ENCODE results near the gene ACSS1. TPM values are rescaled to one million over a fixed set of nuclear protein-coding genes. Genes with fewer than 3 reads are reported as not detected.

The ACSS1 gene
- total RNA-seq, 1 donor from 2014 or later, result 19.5 TPM

- DNase-seq (ENCODE audit: low spot score in 2 of 2), result peak in 1 of 2 donors; percentile 35
- no peak overlapping the region for H3K27ac ChIP-seq
Measured at GRCh38 chr20:25018841-25019240, 39.1 kb downstream of the ACSS1 start.

GRCh38 chr20:25018425-25018824, 39.5 kb downstream of the ACSS1 start:
- no peak for TF ChIP-seq CTCF (IDR thresholded peaks at IDR 0.05)
- Histone ChIP-seq H3K36me3 (peaks cover 47 to 59% of the 10 kb centered on the region in 2 donors), H3K27ac (no peak overlapping the region), H3K9me3 (no peaks in the 10 kb centered on the region), H3K4me3 (no peak overlapping the region), H3K27me3 (no peaks in the 10 kb centered on the region), H3K4me1 (no peaks in the 10 kb centered on the region)
- peak in 1 of 2 donors; percentile 33 for DNase-seq (ENCODE audit: low spot score in 2 of 2)
- intact Hi-C loops (cut with DNase I), result no loop called here

More at GRCh38 chr20:25018841-25019240, 39.1 kb downstream of the ACSS1 start:
- no peak for TF ChIP-seq CTCF (IDR thresholded peaks at IDR 0.05)
- no peak overlapping the region for H3K4me3 ChIP-seq
- peaks cover 42 to 55% of the 10 kb centered on the region in 2 donors for H3K36me3 ChIP-seq
- H3K27me3 ChIP-seq, result no peaks in the 10 kb centered on the region
- intact Hi-C loops (cut with DNase I), result no loop called here
- H3K9me3 ChIP-seq, result no peaks in the 10 kb centered on the region
- H3K4me1 ChIP-seq, result no peaks in the 10 kb centered on the region

- TF ChIP-seq CTCF (IDR thresholded peaks at IDR 0.05), result no peak
- H3K27ac ChIP-seq, result no peak overlapping the region
- H3K27me3 ChIP-seq, result no peaks in the 10 kb centered on the region
- peak in 1 of 2 donors; percentile 53 for DNase-seq (ENCODE audit: low spot score in 2 of 2)
- no peaks in the 10 kb centered on the region for H3K9me3 ChIP-seq
- peaks cover 54 to 70% of the 10 kb centered on the region in 2 donors for H3K36me3 ChIP-seq
- no peak overlapping the region for H3K4me3 ChIP-seq
- no peaks in the 10 kb centered on the region for H3K4me1 ChIP-seq
- intact Hi-C loops (cut with DNase I), result no loop called here
Measured at GRCh38 chr20:25017257-25017803, 40.6 kb downstream of the ACSS1 start.

- H3K9me3 ChIP-seq, result no peaks in the 10 kb centered on the region
- no peaks in the 10 kb centered on the region for H3K4me1 ChIP-seq
- H3K27ac ChIP-seq, result no peak overlapping the region
- H3K4me3 ChIP-seq, result no peak overlapping the region
- DNase-seq (ENCODE audit: low spot score in 2 of 2), result peak in 1 of 2 donors; percentile 39
- H3K27me3 ChIP-seq, result no peaks in the 10 kb centered on the region
- no peak for TF ChIP-seq CTCF (IDR thresholded peaks at IDR 0.05)
- H3K36me3 ChIP-seq, result peaks cover 61 to 79% of the 10 kb centered on the region in 2 donors
- intact Hi-C loops (cut with DNase I), result no loop called here
Measured at GRCh38 chr20:25016471-25016870, 41.5 kb downstream of the ACSS1 start.

GRCh38 chr20:25015986-25016385, 42.0 kb downstream of the ACSS1 start:
- H3K27ac ChIP-seq, result no peak overlapping the region
- TF ChIP-seq CTCF (IDR thresholded peaks at IDR 0.05), result no peak
- H3K36me3 ChIP-seq, result peaks cover 66 to 84% of the 10 kb centered on the region in 2 donors
- H3K4me1 ChIP-seq, result no peaks in the 10 kb centered on the region
- H3K4me3 ChIP-seq, result no peak overlapping the region
- no peaks in the 10 kb centered on the region for H3K27me3 ChIP-seq
- intact Hi-C loops (cut with DNase I), result no loop called here
- DNase-seq (ENCODE audit: low spot score in 2 of 2), result no peak
- no peaks in the 10 kb centered on the region for H3K9me3 ChIP-seq

GRCh38 chr20:25014816-25015215, 43.1 kb downstream of the ACSS1 start:
- intact Hi-C loops (cut with DNase I), result no loop called here
- Histone ChIP-seq H3K4me3 (no peak overlapping the region), H3K27me3 (no peaks in the 10 kb centered on the region), H3K9me3 (no peaks in the 10 kb centered on the region), H3K36me3 (peaks cover 69 to 88% of the 10 kb centered on the region in 2 donors), H3K27ac (no peak overlapping the region), H3K4me1 (no peaks in the 10 kb centered on the region)
- peak in 1 of 2 donors; percentile 49 for DNase-seq (ENCODE audit: low spot score in 2 of 2)
- no peak for TF ChIP-seq CTCF (IDR thresholded peaks at IDR 0.05)

Data from ascending aorta (tissue), 2 donors.